K562 (cell line): Measurements from ENCODE around the gene TMC8. TPM values are rescaled to one million over a fixed set of nuclear protein-coding genes. Genes with fewer than 3 reads are reported as not detected.

Experiments used
- ATF3 ChIP-seq, 2 experiments: fragments of 450-650 bp in 1 of 2; sonication (generic) in 1 of 2; formaldehyde crosslinking in 1 of 2; IDR thresholded peaks in 1 of 2; conservative IDR thresholded peaks in 1 of 2; 2 replicates each; pipeline versions ENCODE4 v1.6.1 to v1.8.1; 2016 to 2023; ENCODE audit warnings: mild to moderate bottlenecking in 2 of 2, moderate library complexity in 2 of 2, inconsistent platforms in 1 of 2, missing genetic modification reagents in 1 of 2
- FOSL1 ChIP-seq: fragments of 200-800 bp; sonication (Bioruptor generic); conservative IDR thresholded peaks from 2 replicates; pipeline ENCODE4 v1.6.1; 2016; ENCODE audit warnings: missing genetic modification characterization, missing compliant biosample characterization
- HMGN3 ChIP-seq: IDR thresholded peaks from 2 replicates; pipeline ENCODE4 v1.6.1; 2011; ENCODE audit warnings: borderline replicate concordance, low read depth, mild to moderate bottlenecking, mixed read lengths, low read length; ENCODE audit not compliant: insufficient read length; ENCODE audit errors: extremely low read depth
- MGA ChIP-seq: fragments of 450-650 bp; IDR thresholded peaks from 2 replicates; pipeline ENCODE4 v1.6.1; 2016; ENCODE audit warnings: mild to moderate bottlenecking, moderate library complexity
- PYGO2 ChIP-seq: fragments of 450-650 bp; IDR thresholded peaks from 2 replicates; pipeline ENCODE4 v1.6.1; 2016; ENCODE audit warnings: mild to moderate bottlenecking, missing genetic modification characterization, moderate library complexity, missing compliant biosample characterization
- SIN3A ChIP-seq, 2 experiments: fragments of 150-350 bp in 1 of 2; IDR thresholded peaks; 2 replicates each; pipeline ENCODE4 v1.6.1; 2011 to 2016; ENCODE audit warnings: borderline replicate concordance in 2 of 2, low read depth in 2 of 2, low read length in 2 of 2, mild to moderate bottlenecking in 2 of 2, moderate library complexity in 2 of 2; ENCODE audit not compliant: control insufficient read depth in 1 of 2
- ZNF592 ChIP-seq: fragments of 450-650 bp; IDR thresholded peaks from 2 replicates; pipeline ENCODE4 v1.6.1; 2017; ENCODE audit warnings: antibody characterized with exemption, mild to moderate bottlenecking
- polyA plus RNA-seq, 8 experiments: library from polyadenylated mRNA; depleted of rRNA in 4 of 8; stranded (reverse) in 5 of 8; unstranded in 3 of 8; fragments of >200 nt; fragmentation: Nextera tagmentation in 2 of 8; fragmentation: Illumina TruSeq in 1 of 8; extraction: Ambion mirVana in 2 of 8; extraction: Trizol in 1 of 8; gene quantifications; 2 replicates each; pipeline versions ENCODE4 v1.2.1 to v1.2.3, GENCODE V29; 2011 to 2014; ENCODE audit warnings: inconsistent platforms in 1 of 8, missing spikeins in 1 of 8
- total RNA-seq, 7 experiments: library from RNA; depleted of rRNA in 6 of 7; stranded (reverse); fragments of >200 nt in 6 of 7; fragmentation: Illumina TruSeq in 2 of 7; extraction: Trizol in 2 of 7; gene quantifications; 2 replicates each; pipeline versions ENCODE4 v1.2.1 to v1.2.3, GENCODE V29; 2011 to 2021; ENCODE audit warnings: low replicate concordance in 1 of 7

Gene TMC8
- total and polyA plus RNA-seq, 9 of the 15 experiments (the other 6 are each of a cell fraction or from before 2014, with no cell fraction given) = 0.13 to 10.9 (median 2.8) TPM

GRCh38 chr17:78144736-78145641, 14.4 kb downstream of the TMC8 start (continued):
- TF ChIP-seq MGA (peak; percentile 41; the same call in 1 of the 2 replicates), ZNF592 (peak; percentile 8; the same call in 1 of the 2 replicates), SIN3A (IDR thresholded peaks at IDR 0.05; ENCODE audit: borderline replicate concordance in 2 of 2, control insufficient read depth in 1 of 2, low read depth in 2 of 2, low read length in 2 of 2) (0 out of 4 replicates have a peak, but pooled peaks of 1 of the 2 experiments have one; percentile 46), FOSL1 (tag) (no peak), ATF3 (IDR thresholded peaks at IDR 0.05) (no peak), ATF3 (CRISPR knock-in tag; conservative IDR thresholded peaks at IDR 0.05) (no peak), HMGN3 (peak; percentile 27), PYGO2 (tag) (no peak)
